Activated naive CD4-positive, alpha-beta T cell treated with anti-CD3 and anti-CD28 coated beads, Interleukin-2, amount 50 U/mL, for 72 hours (primary cell): ENCODE data around the gene KRTAP5-6. TPM values are rescaled to one million over a fixed set of nuclear protein-coding genes. Genes with fewer than 3 reads are reported as not detected.

Source experiments
- ATAC-seq, 2 donors: fragments of 150-1000 bp; cut with Tn5 transposase; 2 replicates each; pipeline ENCODE4 v1.10.0; 2021; ENCODE audit warnings: mild to moderate bottlenecking in 2 of 2, moderate library complexity in 2 of 2
- DNase-seq, 2 donors: peaks; one replicate each; pipeline ENCODE4 v3.0.0; 2021 to 2022; ENCODE audit warnings: low spot score in 2 of 2
- H3K27ac Mint-ChIP-seq, 2 donors: one replicate each; pipeline ENCODE4 v1.8.0; 2022; ENCODE audit warnings: mild to moderate bottlenecking in 2 of 2, mixed read lengths in 2 of 2
- H3K36me3 Mint-ChIP-seq, 2 donors: one replicate each; pipeline ENCODE4 v1.8.0; 2022; ENCODE audit warnings: mixed read lengths in 2 of 2
- H3K9me3 Mint-ChIP-seq, 2 donors: one replicate each; pipeline ENCODE4 v1.8.0; 2022; ENCODE audit warnings: mixed read lengths in 2 of 2
- total RNA-seq, 2 donors: library from RNA; stranded (reverse); gene quantifications; one replicate each; pipeline ENCODE4 v1.2.3, GENCODE V29; 2022

The KRTAP5-6 gene
- total RNA-seq, 2 donors from 2014 or later, result not detected

DNA sequence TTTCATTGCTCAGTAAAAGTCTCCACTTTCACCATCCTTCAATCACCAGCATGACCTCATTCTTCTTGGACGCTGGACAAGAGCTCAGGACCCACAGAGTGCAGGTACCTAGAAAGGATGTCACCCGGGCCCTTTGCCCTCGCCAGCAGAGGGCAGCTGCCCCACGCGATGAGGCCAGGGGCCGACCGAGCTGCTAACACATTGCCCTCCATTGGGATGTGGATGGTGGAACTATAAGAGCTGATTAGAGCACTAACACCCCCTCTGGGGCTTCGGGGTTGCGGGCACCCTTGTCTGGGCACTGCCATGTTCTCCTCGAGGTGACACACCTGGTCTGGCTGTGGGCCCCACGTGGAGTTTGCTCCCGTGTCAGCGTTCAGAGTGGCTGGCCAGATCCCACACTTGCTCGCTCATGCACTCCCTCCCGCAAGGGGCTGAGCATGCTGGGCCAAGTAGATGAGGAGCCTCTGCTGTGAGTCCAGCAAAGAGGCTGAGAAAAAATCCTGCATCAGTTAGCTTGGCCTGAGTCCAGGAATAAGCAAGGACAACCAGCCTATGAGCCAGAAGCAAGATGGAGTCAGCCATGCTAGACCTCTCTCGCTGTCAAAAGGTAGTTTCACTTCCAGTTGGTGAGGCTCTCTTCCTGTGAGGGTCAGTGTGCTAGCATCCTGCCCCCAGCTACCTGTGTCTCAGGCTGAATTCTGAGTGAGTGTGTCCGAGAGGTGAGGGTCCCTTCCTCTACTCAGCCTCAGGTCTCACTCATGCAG, 9.8 kb downstream of the KRTAP5-6 start:
- H3K27ac Mint-ChIP-seq, result peak overlapping the region in 1 of 2 donors; percentile 49
- peak; percentile 34 to 38 for ATAC-seq
- H3K36me3 Mint-ChIP-seq, result peaks cover 4 to 5% of the 10 kb centered on the region in 2 donors
- no peak for DNase-seq
- peaks cover 0 to 5% of the 10 kb centered on the region in 2 donors for H3K9me3 Mint-ChIP-seq

DNA sequence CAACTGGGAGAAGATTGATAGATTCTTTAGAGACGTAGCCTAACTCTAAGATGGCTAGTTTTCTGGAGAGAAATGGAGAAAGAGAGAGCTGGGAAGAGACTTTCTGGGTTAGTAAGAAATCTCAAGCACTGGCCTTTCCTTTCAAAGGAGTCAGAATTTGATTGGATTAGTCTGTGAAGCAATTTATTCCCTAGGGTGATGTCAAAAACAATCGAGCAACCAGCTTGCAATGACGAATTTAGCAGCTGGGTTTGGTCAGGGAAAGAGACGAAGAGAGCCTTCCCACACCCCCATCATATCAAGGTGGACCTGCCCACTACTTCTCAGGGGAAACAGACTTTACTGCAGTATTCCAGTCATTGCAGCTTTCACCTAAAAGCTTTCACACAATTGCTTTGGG, 10.8 kb downstream of the KRTAP5-6 start:
- no peak for DNase-seq
- ATAC-seq, result no peak
- Mint-ChIP-seq H3K36me3 (no peaks in the 10 kb centered on the region), H3K27ac (no peak overlapping the region), H3K9me3 (no peaks in the 10 kb centered on the region)

DNA sequence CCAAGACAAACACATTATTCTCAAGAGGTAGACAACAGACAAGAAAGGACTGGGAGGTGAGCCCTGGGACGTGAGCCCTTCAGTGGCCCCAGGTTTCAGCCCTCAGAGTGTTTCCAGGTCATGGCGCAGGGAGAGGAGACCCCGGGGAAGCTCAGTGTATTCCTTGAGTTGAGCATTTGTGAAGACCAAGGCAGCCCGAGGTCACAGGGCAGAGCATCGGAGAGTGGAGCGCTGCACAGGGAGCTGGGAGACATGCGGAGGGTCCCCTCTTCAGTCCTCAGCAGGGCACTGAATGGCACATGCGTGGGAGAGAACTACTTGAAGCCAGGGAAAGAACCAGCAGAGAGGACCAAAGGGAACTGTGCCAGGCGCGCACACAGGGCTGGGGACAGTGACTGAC, 11.7 kb downstream of the KRTAP5-6 start:
- Mint-ChIP-seq H3K9me3 (no peaks in the 10 kb centered on the region), H3K36me3 (no peaks in the 10 kb centered on the region), H3K27ac (peak overlapping the region in 1 of 2 donors; percentile 3)
- DNase-seq, result no peak
- no peak for ATAC-seq

DNA sequence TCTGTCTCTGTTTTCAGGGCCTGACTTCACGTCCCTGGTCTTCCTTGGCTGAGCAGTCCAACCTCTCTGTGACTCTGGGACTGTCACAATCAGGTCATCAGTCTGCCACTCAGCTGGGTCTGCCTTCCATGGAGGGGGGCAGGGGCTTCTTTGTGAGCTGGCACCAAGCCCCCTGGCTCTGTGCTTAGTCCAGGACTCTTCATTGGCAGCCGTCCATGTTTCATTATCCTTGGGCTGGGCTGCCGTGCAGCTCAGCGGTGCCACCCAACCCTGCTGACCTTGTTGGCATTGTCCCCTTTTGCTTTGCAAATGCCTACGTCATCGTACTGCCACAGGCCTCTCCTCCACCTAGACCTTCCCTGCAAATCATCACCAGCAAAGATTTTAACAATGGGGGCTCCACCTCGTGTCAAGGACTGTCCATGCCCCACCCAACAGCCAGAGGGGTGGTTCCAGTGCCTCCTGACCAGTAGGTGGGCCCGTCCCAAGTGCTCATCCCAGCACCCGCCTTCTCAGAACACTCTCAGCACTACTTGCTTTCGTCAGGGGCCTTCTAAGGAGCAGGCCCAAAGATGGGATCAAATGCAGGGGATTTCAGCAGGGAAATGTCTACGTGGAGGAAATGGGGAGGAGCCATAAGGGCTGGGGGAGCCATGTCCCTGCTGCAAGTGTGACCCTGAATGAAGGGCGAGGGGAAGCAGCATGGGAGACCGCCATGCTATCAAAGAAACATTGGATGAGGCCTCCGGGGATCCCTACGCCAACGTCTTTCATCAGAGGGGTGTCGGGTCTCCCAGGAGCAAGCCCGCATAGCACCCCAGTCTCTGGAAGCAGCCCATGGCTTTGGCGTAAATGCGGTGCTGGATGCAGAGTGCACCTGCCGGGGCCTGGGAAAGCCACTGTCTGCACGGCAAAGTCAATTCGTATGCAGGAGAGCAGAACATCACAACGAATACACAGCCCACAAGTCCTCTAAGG, 18.2 kb downstream of the KRTAP5-6 start:
- H3K36me3 Mint-ChIP-seq, result no peaks in the 10 kb centered on the region

DNA sequence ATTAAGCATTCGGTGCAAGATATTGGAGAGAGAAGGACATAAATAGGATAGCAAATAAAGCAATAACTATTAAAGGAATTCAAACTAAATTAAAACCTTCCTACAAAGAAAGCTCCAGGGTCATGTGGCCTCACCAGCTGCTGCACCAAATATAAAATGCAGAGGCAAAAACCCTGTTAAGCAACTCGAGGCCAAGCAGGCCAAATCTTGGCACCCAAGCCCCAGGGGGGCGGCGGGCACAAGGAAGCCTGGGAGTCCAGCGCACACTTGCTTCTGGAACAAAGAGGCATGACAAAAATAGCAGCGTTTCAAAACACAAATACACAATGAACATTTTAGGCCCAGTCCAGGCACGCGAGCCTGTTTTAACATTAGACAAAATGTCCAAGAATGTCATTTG, 20.8 kb downstream of the KRTAP5-6 start:
- H3K36me3 Mint-ChIP-seq, result no peaks in the 10 kb centered on the region
- H3K27ac Mint-ChIP-seq, result no peak overlapping the region
- no peak for DNase-seq
- no peak for ATAC-seq
- no peaks in the 10 kb centered on the region for H3K9me3 Mint-ChIP-seq

More for the DNA sequence above, 18.2 kb downstream of the KRTAP5-6 start:
- no peak for DNase-seq
- Mint-ChIP-seq H3K9me3 (no peaks in the 10 kb centered on the region), H3K27ac (no peak overlapping the region)
- no peak for ATAC-seq

DNA sequence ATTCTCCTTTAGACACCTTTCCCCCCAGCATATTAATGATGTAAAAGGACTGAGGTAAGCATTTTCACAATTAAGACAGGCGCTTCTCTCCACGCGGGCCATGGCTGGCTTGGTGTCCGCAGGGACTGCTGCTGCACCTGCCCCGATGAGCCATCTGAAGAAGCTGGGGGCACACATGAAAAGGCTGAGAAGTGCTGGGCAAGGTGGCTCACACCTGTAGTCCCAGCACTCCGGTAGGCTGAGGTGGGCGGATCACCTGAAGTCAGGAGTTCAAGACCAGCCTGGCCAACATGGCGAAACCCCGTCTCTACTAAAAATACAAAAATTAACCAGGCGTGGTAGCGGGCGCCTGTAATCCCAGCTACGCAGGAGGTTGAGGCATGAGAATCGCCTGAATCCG, 21.3 kb downstream of the KRTAP5-6 start:
- H3K36me3 Mint-ChIP-seq, result no peaks in the 10 kb centered on the region
- H3K9me3 Mint-ChIP-seq, result no peaks in the 10 kb centered on the region
- DNase-seq (no peak), ATAC-seq (no peak)
- no peak overlapping the region for H3K27ac Mint-ChIP-seq

DNA sequence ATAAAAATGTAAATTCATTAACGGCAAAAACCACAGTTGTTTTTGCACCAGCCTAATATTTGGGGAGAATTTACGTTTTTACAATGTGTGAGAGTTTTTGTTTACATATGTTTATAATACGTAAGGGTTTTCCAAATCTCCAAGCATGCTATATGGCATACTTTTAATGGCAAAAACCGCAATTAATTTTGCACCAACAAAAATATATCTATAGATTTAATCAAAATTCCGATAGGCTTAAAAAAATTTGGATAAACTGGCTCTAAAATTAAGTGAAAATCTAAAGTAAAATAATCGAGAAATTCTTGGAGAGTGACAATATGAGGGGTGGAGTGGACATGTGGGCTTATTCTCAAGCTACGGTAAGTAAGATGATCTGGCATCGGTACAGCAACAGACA, 22.8 kb downstream of the KRTAP5-6 start:
- Mint-ChIP-seq H3K27ac (no peak overlapping the region), H3K36me3 (no peaks in the 10 kb centered on the region), H3K9me3 (no peaks in the 10 kb centered on the region)
- ATAC-seq, result no peak
- DNase-seq, result no peak

DNA sequence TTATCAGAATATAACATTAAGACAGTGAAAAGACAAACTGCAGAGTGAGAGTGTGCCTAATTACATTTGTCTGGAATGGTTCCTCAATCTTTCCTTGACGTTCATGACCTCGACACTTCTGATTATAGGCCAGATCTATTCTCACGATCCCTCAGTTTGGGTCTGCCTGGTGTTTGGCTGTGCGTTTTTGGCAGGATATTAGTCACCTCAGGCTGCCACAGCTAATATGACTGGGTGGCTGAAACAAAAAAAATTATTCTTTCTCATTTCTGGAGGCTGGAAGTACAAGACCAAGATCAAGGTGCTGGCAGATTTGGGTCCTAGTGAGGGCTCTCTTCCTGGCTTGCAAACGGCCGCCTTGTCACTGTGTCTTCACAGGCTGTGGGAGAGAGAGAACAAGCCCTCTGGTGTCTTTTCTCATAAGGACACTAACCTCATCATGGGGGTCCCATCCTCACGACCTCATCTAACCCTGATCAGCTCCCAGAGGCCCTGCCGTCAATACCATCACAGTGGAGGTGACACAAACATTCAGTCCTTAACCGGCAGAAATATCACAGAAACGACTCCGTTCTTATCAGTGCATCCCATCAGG, 30.2 kb downstream of the KRTAP5-6 start:
- H3K36me3 Mint-ChIP-seq, result no peaks in the 10 kb centered on the region
- H3K9me3 Mint-ChIP-seq, result peaks cover 6 to 8% of the 10 kb centered on the region in 2 donors
- peak in 1 of 2 donors; percentile 48 for DNase-seq
- H3K27ac Mint-ChIP-seq, result peak overlapping the region in 1 of 2 donors; percentile 62
- ATAC-seq, result peak; percentile 65 to 78

DNA sequence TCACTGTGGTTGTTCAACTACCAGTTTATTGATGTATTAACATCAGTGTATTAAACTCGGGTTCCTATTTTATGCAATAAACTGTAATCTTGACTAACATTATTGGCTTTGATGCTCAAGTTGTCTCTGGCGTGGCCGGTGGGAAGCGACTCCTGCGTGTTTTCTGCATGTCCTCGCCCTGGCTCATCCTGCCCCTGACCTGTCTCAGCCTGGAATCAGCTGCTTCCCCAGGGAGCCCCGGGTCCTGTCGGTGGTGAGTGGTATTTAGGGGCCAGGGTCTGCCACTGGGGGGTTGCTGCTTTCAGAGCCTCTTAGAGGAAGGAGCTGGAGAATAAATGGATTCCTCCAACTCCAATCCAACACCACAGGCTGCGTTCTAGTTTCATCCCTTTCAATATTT, 30.9 kb downstream of the KRTAP5-6 start:
- H3K36me3 Mint-ChIP-seq, result no peaks in the 10 kb centered on the region
- ATAC-seq (no peak), DNase-seq (peak in 1 of 2 donors; percentile 16)
- peak overlapping the region in 1 of 2 donors; percentile 62 for H3K27ac Mint-ChIP-seq
- H3K9me3 Mint-ChIP-seq, result peaks cover 6 to 8% of the 10 kb centered on the region in 2 donors

DNA sequence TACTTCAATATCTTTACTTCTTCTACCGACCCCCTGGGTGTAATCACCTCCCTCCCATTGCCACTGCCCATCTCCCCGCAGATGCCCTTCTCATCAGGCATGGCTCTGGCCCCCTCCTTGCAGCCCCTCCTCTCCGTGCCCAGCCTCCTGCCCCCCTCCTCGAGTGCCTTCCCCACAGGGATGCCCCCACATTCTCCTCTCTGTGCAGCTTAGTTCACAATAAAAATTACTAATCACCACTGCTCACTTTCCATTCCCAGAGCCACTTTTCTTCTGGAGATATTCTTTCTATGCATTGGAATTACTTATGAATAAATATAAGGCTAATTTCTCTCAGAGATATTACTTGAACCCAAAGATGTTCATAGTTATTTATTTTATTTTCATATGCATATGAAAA, 31.3 kb downstream of the KRTAP5-6 start:
- no peak for DNase-seq
- ATAC-seq, result no peak
- Mint-ChIP-seq H3K27ac (peak overlapping the region in 1 of 2 donors; percentile 62), H3K36me3 (no peaks in the 10 kb centered on the region), H3K9me3 (peaks cover 6 to 8% of the 10 kb centered on the region in 2 donors)

DNA sequence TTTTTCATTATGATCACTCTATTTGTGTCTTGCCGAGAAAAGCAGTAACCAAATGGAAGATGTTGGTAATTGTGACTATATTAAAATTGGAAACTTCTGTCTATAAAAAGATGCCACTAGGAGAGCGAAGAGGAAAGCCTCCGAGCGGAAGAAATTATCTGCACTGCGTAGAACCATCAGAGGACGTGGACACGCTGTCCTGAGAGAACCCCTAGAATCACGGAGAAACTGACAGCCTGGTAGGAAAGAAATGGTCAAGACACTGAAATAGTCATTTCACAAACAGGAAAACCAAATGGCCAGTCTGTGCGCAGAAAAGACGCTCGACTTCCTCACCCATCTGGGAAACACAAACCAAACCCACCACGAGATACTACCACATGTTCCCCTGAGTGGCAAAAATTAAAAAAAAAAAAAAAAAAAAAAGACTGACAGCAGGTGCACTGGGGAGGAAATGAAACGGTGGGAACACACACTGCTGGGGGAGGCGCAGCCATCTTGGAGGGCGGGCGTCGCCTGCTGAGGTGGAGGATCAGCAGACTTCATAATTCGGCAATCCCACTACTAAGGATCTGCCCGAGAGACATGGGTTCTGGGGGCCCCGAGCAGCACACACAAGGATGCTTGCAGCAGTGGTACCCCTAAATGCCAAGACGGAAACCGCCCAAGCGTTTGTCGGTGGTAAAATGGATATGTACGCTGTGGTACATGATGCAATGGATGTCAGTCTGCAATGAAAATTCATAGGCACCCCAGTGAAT, 32.1 kb downstream of the KRTAP5-6 start:
- Mint-ChIP-seq H3K9me3 (peaks cover 6 to 8% of the 10 kb centered on the region in 2 donors), H3K36me3 (no peaks in the 10 kb centered on the region), H3K27ac (peak overlapping the region; percentile 31 to 65)
- peak in 1 of 2 donors; percentile 45 for DNase-seq
- peak; percentile 72 to 75 for ATAC-seq

DNA sequence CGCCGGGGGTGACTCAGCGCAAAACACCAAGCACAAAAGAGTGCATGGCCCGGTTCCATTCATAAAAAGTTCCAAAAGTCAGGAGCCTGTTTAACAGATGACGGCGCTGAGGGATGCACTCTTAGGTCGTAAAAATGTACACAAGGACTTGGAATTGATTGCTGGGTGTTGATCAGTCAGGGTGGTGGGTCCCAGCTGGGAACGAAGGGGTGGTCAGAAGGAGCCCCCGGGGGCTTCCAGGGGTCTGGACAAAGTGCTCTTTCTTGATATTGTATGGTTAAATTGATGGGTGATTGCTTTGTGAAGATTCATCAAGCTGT, 32.7 kb downstream of the KRTAP5-6 start:
- no peaks in the 10 kb centered on the region for H3K36me3 Mint-ChIP-seq
- no peak overlapping the region for H3K27ac Mint-ChIP-seq
- ATAC-seq, result peak in 1 of 2 donors; percentile 6

DNA sequence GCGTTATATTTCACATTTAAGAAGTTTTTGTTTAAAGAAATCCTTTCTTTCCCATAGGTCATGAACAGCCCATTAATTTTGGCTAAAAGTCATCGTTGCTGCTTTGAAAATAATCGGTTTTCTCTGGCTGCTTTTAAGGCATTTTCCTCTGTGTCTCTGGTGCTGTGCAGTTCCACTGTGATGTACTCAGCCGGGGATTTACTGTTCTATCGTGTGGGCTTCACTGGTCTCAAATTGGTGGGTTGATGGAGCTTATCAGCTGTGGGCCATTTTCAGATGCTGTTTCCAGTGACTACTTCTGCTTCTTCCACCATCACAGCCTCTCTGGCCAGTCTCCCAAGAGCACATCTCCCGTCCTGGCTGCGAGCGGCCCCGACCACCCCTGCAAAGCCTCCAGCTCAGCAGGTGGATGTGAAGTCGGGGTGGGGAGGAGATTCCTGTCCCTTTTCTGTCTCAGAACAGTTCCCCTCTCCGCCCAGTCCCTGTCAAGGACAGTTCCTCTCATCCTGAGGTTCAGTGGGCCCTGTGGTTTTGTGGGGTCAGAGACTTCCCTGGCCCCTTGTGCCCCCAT, 33.1 kb downstream of the KRTAP5-6 start:
- Mint-ChIP-seq H3K27ac (peak overlapping the region in 1 of 2 donors; percentile 51), H3K36me3 (no peaks in the 10 kb centered on the region), H3K9me3 (peaks cover 6 to 8% of the 10 kb centered on the region in 2 donors)
- peak in 1 of 2 donors; percentile 23 for DNase-seq
- ATAC-seq, result no peak

More for the DNA sequence above, 32.7 kb downstream of the KRTAP5-6 start:
- peaks cover 6 to 8% of the 10 kb centered on the region in 2 donors for H3K9me3 Mint-ChIP-seq
- no peak for DNase-seq

DNA sequence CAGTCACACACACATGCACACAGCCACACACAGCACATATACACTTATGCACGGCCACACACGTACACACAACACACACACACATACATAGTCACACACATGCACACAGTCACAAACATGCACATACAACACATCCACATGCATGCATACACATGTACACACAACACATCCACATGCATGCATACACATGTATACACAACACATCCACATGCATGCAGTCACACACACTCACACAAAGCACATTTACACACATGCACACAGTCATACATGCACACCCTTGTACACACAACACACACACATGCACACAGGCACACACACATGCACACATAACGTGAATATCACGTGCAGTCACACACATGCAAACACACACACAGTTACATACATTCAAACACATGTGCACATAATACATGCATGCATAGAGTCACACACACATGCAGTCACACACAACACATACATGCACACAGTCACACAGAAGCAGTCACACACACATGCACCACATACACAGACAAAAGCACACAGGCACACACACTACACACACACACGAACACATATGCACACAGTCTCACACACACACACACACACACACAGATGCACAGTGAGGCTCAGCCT, 34.6 kb downstream of the KRTAP5-6 start:
- Mint-ChIP-seq H3K27ac (no peak overlapping the region), H3K9me3 (peaks cover 13 to 21% of the 10 kb centered on the region in 2 donors), H3K36me3 (no peaks in the 10 kb centered on the region)
- no peak for ATAC-seq
- peak in 1 of 2 donors; percentile 26 for DNase-seq

DNA sequence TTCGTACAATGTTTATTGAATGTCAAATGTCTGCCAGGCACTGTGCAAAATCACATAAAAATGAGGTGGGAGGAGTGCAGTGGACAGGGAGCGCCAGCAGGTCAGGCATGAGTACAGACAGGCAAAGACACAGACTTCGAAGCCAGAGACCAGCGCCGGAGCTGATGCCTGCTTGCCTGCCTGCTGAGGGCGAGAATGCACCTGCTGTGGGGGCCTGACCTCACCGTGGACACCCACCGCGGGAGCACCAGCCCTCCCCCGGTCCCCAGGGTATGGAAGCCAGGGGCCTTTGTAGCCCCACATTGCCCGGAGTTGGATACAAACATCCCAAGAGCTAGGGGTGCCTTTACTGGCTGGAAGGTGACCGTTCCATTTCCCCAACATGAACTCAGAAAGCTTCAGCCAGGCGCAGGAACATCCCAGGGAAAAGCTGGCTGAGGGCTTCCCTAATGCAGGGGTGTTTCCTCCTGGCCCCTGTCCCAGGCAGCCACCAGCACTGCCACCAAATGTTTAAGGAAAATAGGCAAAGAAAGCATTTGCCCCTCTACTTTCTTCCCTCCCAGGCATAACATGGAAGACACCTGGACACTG, 35.5 kb downstream of the KRTAP5-6 start:
- H3K27ac Mint-ChIP-seq, result no peak overlapping the region
- peaks cover 14 to 25% of the 10 kb centered on the region in 2 donors for H3K9me3 Mint-ChIP-seq
- DNase-seq, result peak in 1 of 2 donors; percentile 43

More for the DNA sequence above, 35.5 kb downstream of the KRTAP5-6 start:
- ATAC-seq, result no peak
- no peaks in the 10 kb centered on the region for H3K36me3 Mint-ChIP-seq
